B cell (primary cell): Measurements from ENCODE around the gene SLC6A7. TPM values are rescaled to one million over a fixed set of nuclear protein-coding genes. Genes with fewer than 3 reads are reported as not detected.

Source experiments
- ATAC-seq: fragments of 200-7000 bp; cut with Tn5 transposase; one replicate; pipeline ENCODE4 v1.10.0; 2021; ENCODE audit warnings: low read depth, mild to moderate bottlenecking, moderate number of reproducible peaks, moderate library complexity
- CTCF ChIA-PET: fragments of 350-600 bp; sonication (Branson Sonifier 250); formaldehyde crosslinking; loops from one replicate; lab custom pipeline; 2021; ENCODE audit warnings: antibody characterized with exemption, inconsistent platforms; lab: Charles Lee
- POLR2A ChIA-PET: fragments of 350-600 bp; sonication (Branson Sonifier 250); formaldehyde crosslinking; loops from one replicate; lab custom pipeline; 2021; ENCODE audit warnings: antibody characterized with exemption; lab: Charles Lee
- DNase-seq: peaks from one replicate; pipeline ENCODE4 v3.0.0; 2013
- H2AFZ ChIP-seq: 2 replicates; pipeline ENCODE4 v1.6.1; 2012; ENCODE audit warnings: mild to moderate bottlenecking, low read depth, low read length; ENCODE audit not compliant: insufficient read depth, poor library complexity, severe bottlenecking
- H3K27ac ChIP-seq, 2 donors: 1 replicate in 1 of 2; 2 replicates in 1 of 2; pipeline ENCODE4 v1.5.1; 2012 to 2013; ENCODE audit warnings: low read length in 2 of 2, mild to moderate bottlenecking in 2 of 2, moderate library complexity in 1 of 2
- H3K27me3 ChIP-seq, 4 experiments: fragments of 200-600 bp in 1 of 4; sonication (generic) in 1 of 4; replicated peaks in 1 of 4; 1 replicate in 2 of 4; 2 replicates in 2 of 4; pipeline versions ENCODE4 v1.6.1 to v1.7.0; 2013 to 2016; ENCODE audit warnings: low read length in 3 of 4, mild to moderate bottlenecking in 2 of 4, mixed read lengths in 1 of 4, moderate library complexity in 1 of 4; ENCODE audit not compliant: insufficient read depth in 4 of 4, control insufficient read depth in 3 of 4; ENCODE audit errors: control extremely low read depth in 1 of 4
- H3K36me3 ChIP-seq, 2 experiments: replicated peaks in 1 of 2; 1 replicate in 1 of 2; 2 replicates in 1 of 2; pipeline versions ENCODE4 v1.6.1 to v1.7.1; 2013; ENCODE audit warnings: low read length in 1 of 2; ENCODE audit not compliant: insufficient read depth in 2 of 2, control insufficient read depth in 1 of 2; ENCODE audit errors: control extremely low read depth in 1 of 2, extremely low read depth in 1 of 2
- H3K4me1 ChIP-seq, 2 donors: fragments of 200-600 bp in 1 of 2; sonication (generic) in 1 of 2; 1 replicate in 1 of 2; 2 replicates in 1 of 2; pipeline versions ENCODE4 v1.5.1 to v1.6.1; 2013 to 2017; ENCODE audit warnings: low read length in 2 of 2; ENCODE audit not compliant: control insufficient read depth in 2 of 2, insufficient read depth in 2 of 2
- H3K4me2 ChIP-seq: replicated peaks from 2 replicates; pipeline ENCODE3; 2012; ENCODE audit warnings: mild to moderate bottlenecking, low read depth, low read length; ENCODE audit not compliant: poor library complexity, severe bottlenecking
- H3K4me3 ChIP-seq, 5 experiments: fragments of 200-600 bp in 1 of 5; sonication (generic) in 1 of 5; 1 replicate in 3 of 5; 2 replicates in 2 of 5; pipeline versions ENCODE4 v1.5.1 to v1.7.0; 2011 to 2016; ENCODE audit warnings: low read length in 4 of 5, mild to moderate bottlenecking in 4 of 5, low read depth in 2 of 5, control low read depth in 1 of 5, moderate library complexity in 1 of 5; ENCODE audit not compliant: insufficient read depth in 1 of 5; ENCODE audit errors: control extremely low read depth in 1 of 5, extremely low read depth in 1 of 5
- H3K79me2 ChIP-seq: fragments of 200-600 bp; sonication (generic); one replicate; pipeline ENCODE4 v1.6.0; 2016; ENCODE audit warnings: low read length; ENCODE audit not compliant: control insufficient read depth, insufficient read depth
- H3K9ac ChIP-seq: fragments of 200-600 bp; sonication (generic); 2 replicates; pipeline ENCODE4 v1.6.1; 2017; ENCODE audit warnings: mild to moderate bottlenecking, low read length, moderate library complexity
- H3K9me3 ChIP-seq, 3 donors: one replicate each; pipeline versions ENCODE4 v1.6.1 to v1.7.1; 2013; ENCODE audit warnings: low read length in 2 of 3; ENCODE audit not compliant: control insufficient read depth in 2 of 3, insufficient read depth in 1 of 3; ENCODE audit errors: control extremely low read depth in 1 of 3
- H4K20me1 ChIP-seq: 2 replicates; pipeline ENCODE4 v1.6.0; 2012; ENCODE audit warnings: mild to moderate bottlenecking, low read length; ENCODE audit not compliant: insufficient read depth, control insufficient read depth, poor library complexity, severe bottlenecking
- H3K27ac Mint-ChIP-seq: one replicate; pipeline ENCODE4 v1.8.0; 2021; ENCODE audit warnings: mixed read lengths
- H3K27me3 Mint-ChIP-seq: one replicate; pipeline ENCODE4 v1.8.0; 2021; ENCODE audit warnings: mixed read lengths
- H3K4me1 Mint-ChIP-seq: one replicate; pipeline ENCODE4 v1.8.0; 2021; ENCODE audit warnings: mixed read lengths
- H3K4me3 Mint-ChIP-seq: one replicate; pipeline ENCODE4 v1.8.0; 2021; ENCODE audit warnings: mixed read lengths
- H3K9me3 Mint-ChIP-seq: one replicate; pipeline ENCODE4 v1.8.0; 2022; ENCODE audit warnings: mixed read lengths; ENCODE audit not compliant: insufficient read depth
- EZH2 ChIP-seq: IDR thresholded peaks from 2 replicates; pipeline ENCODE4 v1.6.1; 2012; ENCODE audit warnings: borderline replicate concordance, low read depth, mild to moderate bottlenecking, moderate library complexity, low read length; ENCODE audit not compliant: insufficient read depth, poor library complexity, severe bottlenecking
- WGBS: methylation state at CpG from one replicate; pipeline ENCODE4 v1.1.5; 2013; ENCODE audit warnings: missing lambda C conversion rate; ENCODE audit not compliant: insufficient coverage; 5-methylcytosine and 5-hydroxymethylcytosine counted together
- intact Hi-C: fragments of 100-400 bp; cut with micrococcal nuclease; formaldehyde crosslinking; loops from one replicate; pipeline ENCODE4 v1.10.0; 2022
- polyA plus RNA-seq: library from polyadenylated mRNA; depleted of rRNA; stranded (reverse); fragments of >200 nt; gene quantifications from 2 replicates; pipeline ENCODE4 v1.2.3, GENCODE V29; 2012
- total RNA-seq, 2 donors: library from RNA; stranded (reverse); fragments of 120-200 nt in 1 of 2; gene quantifications; 1 replicate in 1 of 2; 2 replicates in 1 of 2; pipeline versions ENCODE4 v1.2.3 to v1.2.4, GENCODE V29; 2013 to 2022
- TF ChIP-seq, protein P1 (sequence below): fragments of 200-600 bp; IDR thresholded peaks from one replicate; pipeline ENCODE4 v1.8.0; 2022; ENCODE audit warnings: antibody characterized with exemption, mild to moderate bottlenecking

The SLC6A7 gene
- total and polyA plus RNA-seq, 2 donors (not counting 1 experiment from before 2014, with no cell fraction given): not detected

DNA sequence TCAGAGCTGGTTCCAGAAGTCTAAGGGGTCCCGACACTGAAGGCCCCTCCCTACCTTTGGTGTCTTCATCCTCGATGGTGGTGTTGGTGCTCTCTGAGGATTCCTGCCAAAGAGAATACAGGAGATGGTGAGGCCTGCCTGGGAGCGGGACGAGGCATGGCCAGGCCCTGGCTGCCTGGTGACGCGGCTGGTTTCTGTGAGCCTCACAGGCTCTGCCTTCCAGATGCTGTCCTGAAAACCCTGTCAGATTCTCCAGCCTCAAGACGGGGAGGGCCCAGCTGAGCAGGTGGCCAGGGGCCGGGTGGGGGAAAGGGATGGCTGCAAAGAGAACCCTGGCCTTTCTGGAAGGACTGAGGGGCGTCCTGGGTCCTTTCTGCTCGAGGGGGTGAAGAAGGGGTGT lies 48.8 kb downstream of the SLC6A7 start:
- H3K4me3 Mint-ChIP-seq: no peak overlapping the region
- H3K27ac Mint-ChIP-seq: no peak overlapping the region
- H3K9me3 Mint-ChIP-seq: no peaks in the 10 kb centered on the region
- Histone ChIP-seq H3K27me3 (no peaks in the 10 kb centered on the region), H3K4me3 (no peak overlapping the region), H3K9ac (no peak overlapping the region), H4K20me1 (no peaks in the 10 kb centered on the region), H3K27ac (no peak overlapping the region), H2AFZ (no peak overlapping the region), H3K9me3 (peaks cover 0 to 2% (median 0%) of the 10 kb centered on the region in 3 donors), H3K4me1 (no peaks in the 10 kb centered on the region), H3K4me2 (no peak overlapping the region), H3K36me3 (no peaks in the 10 kb centered on the region), H3K79me2 (no peaks in the 10 kb centered on the region)
- intact Hi-C loops: no loop called here
- CTCF ChIA-PET: no interaction called here
- H3K4me1 Mint-ChIP-seq: peaks cover 2% of the 10 kb centered on the region
- ATAC-seq (no peak), DNase-seq (no peak)
- POLR2A ChIA-PET: no interaction called here
- 81% methylated on average over 10 of the region's 10 CpGs for WGBS
- TF ChIP-seq, protein P1, sequence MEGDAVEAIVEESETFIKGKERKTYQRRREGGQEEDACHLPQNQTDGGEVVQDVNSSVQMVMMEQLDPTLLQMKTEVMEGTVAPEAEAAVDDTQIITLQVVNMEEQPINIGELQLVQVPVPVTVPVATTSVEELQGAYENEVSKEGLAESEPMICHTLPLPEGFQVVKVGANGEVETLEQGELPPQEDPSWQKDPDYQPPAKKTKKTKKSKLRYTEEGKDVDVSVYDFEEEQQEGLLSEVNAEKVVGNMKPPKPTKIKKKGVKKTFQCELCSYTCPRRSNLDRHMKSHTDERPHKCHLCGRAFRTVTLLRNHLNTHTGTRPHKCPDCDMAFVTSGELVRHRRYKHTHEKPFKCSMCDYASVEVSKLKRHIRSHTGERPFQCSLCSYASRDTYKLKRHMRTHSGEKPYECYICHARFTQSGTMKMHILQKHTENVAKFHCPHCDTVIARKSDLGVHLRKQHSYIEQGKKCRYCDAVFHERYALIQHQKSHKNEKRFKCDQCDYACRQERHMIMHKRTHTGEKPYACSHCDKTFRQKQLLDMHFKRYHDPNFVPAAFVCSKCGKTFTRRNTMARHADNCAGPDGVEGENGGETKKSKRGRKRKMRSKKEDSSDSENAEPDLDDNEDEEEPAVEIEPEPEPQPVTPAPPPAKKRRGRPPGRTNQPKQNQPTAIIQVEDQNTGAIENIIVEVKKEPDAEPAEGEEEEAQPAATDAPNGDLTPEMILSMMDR: no peak
- TF ChIP-seq EZH2: no peak
- no peaks in the 10 kb centered on the region for H3K27me3 Mint-ChIP-seq

DNA sequence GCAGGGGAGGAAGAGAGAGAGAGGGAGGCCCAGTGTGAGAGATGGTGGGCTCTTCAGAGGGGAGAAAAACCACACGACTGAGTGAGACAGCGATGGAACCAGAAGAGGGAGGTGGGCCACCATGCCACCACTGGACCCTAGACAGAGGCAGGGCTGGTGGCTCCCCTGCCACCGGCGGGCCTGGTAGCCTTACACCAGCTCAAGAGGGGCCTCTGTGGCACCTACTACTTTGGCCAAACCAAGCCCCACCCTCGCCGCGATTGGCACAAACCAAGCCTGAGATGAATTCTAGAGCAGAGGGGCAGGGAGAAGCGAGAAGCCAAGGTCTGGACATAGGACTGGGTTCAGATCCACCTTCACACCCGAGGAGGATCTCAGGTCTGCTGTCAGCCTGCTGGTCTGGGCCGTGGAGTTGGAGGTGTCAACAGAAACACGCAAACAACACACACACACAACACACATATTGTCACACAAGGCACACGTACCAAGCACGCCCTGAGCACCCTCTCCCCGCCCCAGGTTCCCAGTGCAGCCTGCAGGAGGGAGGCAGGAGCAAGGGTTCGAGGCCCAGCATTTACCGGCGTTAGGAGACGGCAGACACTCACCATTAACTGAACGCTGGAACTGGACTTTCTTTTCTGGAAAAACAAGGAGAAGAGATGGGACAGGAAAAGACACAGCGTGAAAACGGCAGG lies 49.4 kb downstream of the SLC6A7 start:
- Histone ChIP-seq H3K4me3 (no peak overlapping the region), H4K20me1 (no peaks in the 10 kb centered on the region), H3K27ac (no peak overlapping the region), H3K27me3 (no peaks in the 10 kb centered on the region), H3K4me2 (no peak overlapping the region), H3K79me2 (no peaks in the 10 kb centered on the region), H2AFZ (no peak overlapping the region), H3K9ac (no peak overlapping the region), H3K4me1 (no peaks in the 10 kb centered on the region), H3K9me3 (peaks cover 0 to 2% (median 0%) of the 10 kb centered on the region in 3 donors), H3K36me3 (no peaks in the 10 kb centered on the region)
- H3K4me1 Mint-ChIP-seq: peaks cover 2% of the 10 kb centered on the region
- CTCF ChIA-PET: no interaction called here
- H3K27me3 Mint-ChIP-seq: peaks cover 3% of the 10 kb centered on the region
- DNase-seq (no peak), ATAC-seq (no peak)
- H3K9me3 Mint-ChIP-seq: no peaks in the 10 kb centered on the region
- no peak for TF ChIP-seq EZH2
- TF ChIP-seq, protein P1: no peak
- WGBS: 94% methylated on average over 19 of the region's 21 CpGs
- intact Hi-C loops: no loop called here
- POLR2A ChIA-PET: no interaction called here
- H3K27ac Mint-ChIP-seq: no peak overlapping the region
- no peak overlapping the region for H3K4me3 Mint-ChIP-seq
